OCI-LY1 (cell line): ENCODE results near the gene NKD1.

Experiments
- H2AFZ ChIP-seq: fragments of 200-600 bp; sonication (generic), shearing (Covaris generic); 2 replicates; pipeline ENCODE4 v1.6.0; 2014; ENCODE audit warnings: antibody characterized with exemption, mild to moderate bottlenecking, low read length
- H3F3A ChIP-seq: fragments of 200-600 bp; sonication (generic), shearing (Covaris generic); 2 replicates; pipeline ENCODE4 v1.6.0; 2014; ENCODE audit warnings: mild to moderate bottlenecking, antibody characterized with exemption, low read length, moderate library complexity; ENCODE audit not compliant: insufficient read depth
- H3K27ac ChIP-seq: fragments of 200-600 bp; sonication (generic); 2 replicates; pipeline ENCODE4 v1.5.1; 2014; ENCODE audit warnings: low read length, mixed run types, mild to moderate bottlenecking, low read depth; ENCODE audit not compliant: poor library complexity, severe bottlenecking
- H3K27me3 ChIP-seq: fragments of 200-600 bp; sonication (generic); 2 replicates; pipeline ENCODE4 v1.6.0; 2014; ENCODE audit warnings: antibody characterized with exemption, mild to moderate bottlenecking, low read length, moderate library complexity; ENCODE audit not compliant: insufficient read depth
- H3K36me3 ChIP-seq: fragments of 200-600 bp; sonication (generic); 2 replicates; pipeline ENCODE4 v1.6.1; 2014; ENCODE audit warnings: mild to moderate bottlenecking, antibody characterized with exemption, low read length, moderate library complexity, mixed read lengths; ENCODE audit not compliant: insufficient read depth
- H3K4me1 ChIP-seq: fragments of 200-600 bp; sonication (generic); 2 replicates; pipeline ENCODE4 v1.5.1; 2014; ENCODE audit warnings: mild to moderate bottlenecking, low read length, moderate library complexity; ENCODE audit not compliant: insufficient read depth, severe bottlenecking
- H3K4me2 ChIP-seq: fragments of 200-600 bp; sonication (generic), shearing (Covaris generic); 2 replicates; pipeline ENCODE4 v1.6.1; 2014; ENCODE audit warnings: low read length
- H3K4me3 ChIP-seq: fragments of 200-600 bp; sonication (generic); 2 replicates; pipeline ENCODE4 v1.5.1; 2014; ENCODE audit warnings: low read length, low read depth, mild to moderate bottlenecking, mixed read lengths; ENCODE audit not compliant: poor library complexity, severe bottlenecking
- H3K79me2 ChIP-seq: fragments of 200-600 bp; shearing (Covaris generic); 2 replicates; pipeline ENCODE4 v1.6.1; 2016; ENCODE audit warnings: mixed run types, low read length, mixed read lengths; ENCODE audit not compliant: insufficient read depth
- H3K9ac ChIP-seq: fragments of 200-600 bp; sonication (generic), shearing (Covaris generic); 2 replicates; pipeline ENCODE4 v1.6.1; 2014; ENCODE audit warnings: mild to moderate bottlenecking, low read length, mixed read lengths
- H3K9me2 ChIP-seq: fragments of 200-600 bp; sonication (generic), shearing (Covaris generic); 2 replicates; pipeline ENCODE4 v1.6.1; 2014; ENCODE audit warnings: low read depth, mild to moderate bottlenecking, low read length, mixed read lengths
- H3K9me3 ChIP-seq: fragments of 200-600 bp; shearing (Covaris generic); 2 replicates; pipeline ENCODE4 v1.6.1; 2014; ENCODE audit warnings: low read length, mixed read lengths
- H4K20me1 ChIP-seq: fragments of 200-600 bp; sonication (generic), shearing (Covaris generic); 2 replicates; pipeline ENCODE4 v1.6.0; 2016; ENCODE audit warnings: mild to moderate bottlenecking, low read length; ENCODE audit not compliant: insufficient read depth
- CTCF ChIP-seq: fragments of 200-600 bp; sonication (generic), shearing (Covaris generic); IDR thresholded peaks from 2 replicates; pipeline ENCODE4 v1.5.1; 2017; ENCODE audit warnings: mild to moderate bottlenecking, antibody characterized with exemption, low read length, moderate library complexity, mixed read lengths
- EZH2 ChIP-seq: fragments of 200-600 bp; sonication (generic), shearing (Covaris generic); IDR thresholded peaks from 2 replicates; pipeline ENCODE4 v1.8.0; 2017; ENCODE audit warnings: borderline replicate concordance, mixed run types, mild to moderate bottlenecking, antibody characterized with exemption, low read length, moderate library complexity, mixed read lengths

NKD1 gene

GRCh38 chr16:50523710-50524109, 24.5 kb upstream of the NKD1 start:
- Histone ChIP-seq H3K9me2 (no peaks in the 10 kb centered on the region), H3F3A (no peaks in the 10 kb centered on the region), H4K20me1 (no peaks in the 10 kb centered on the region), H3K4me1 (no peaks in the 10 kb centered on the region), H3K4me3 (no peak overlapping the region), H3K9me3 (no peaks in the 10 kb centered on the region), H2AFZ (no peak overlapping the region), H3K4me2 (no peak overlapping the region), H3K27ac (no peak overlapping the region), H3K79me2 (no peaks in the 10 kb centered on the region), H3K9ac (no peak overlapping the region), H3K27me3 (peaks cover 5% of the 10 kb centered on the region; the same call in 1 of the 2 replicates), H3K36me3 (no peaks in the 10 kb centered on the region)
- TF ChIP-seq EZH2 (no peak), CTCF (no peak)

GRCh38 chr16:50525262-50525661, 22.9 kb upstream of the NKD1 start:
- Histone ChIP-seq H3K36me3 (no peaks in the 10 kb centered on the region), H3F3A (no peaks in the 10 kb centered on the region), H2AFZ (no peak overlapping the region), H3K4me2 (no peak overlapping the region), H3K9me3 (no peaks in the 10 kb centered on the region), H4K20me1 (no peaks in the 10 kb centered on the region), H3K9ac (no peak overlapping the region), H3K9me2 (no peaks in the 10 kb centered on the region), H3K4me3 (no peak overlapping the region), H3K27ac (no peak overlapping the region), H3K79me2 (no peaks in the 10 kb centered on the region), H3K4me1 (no peaks in the 10 kb centered on the region), H3K27me3 (peaks cover 5% of the 10 kb centered on the region; the same call in 1 of the 2 replicates)
- TF ChIP-seq EZH2 = no peak
- TF ChIP-seq CTCF = no peak

GRCh38 chr16:50525716-50526115, 22.5 kb upstream of the NKD1 start:
- H3K27me3 ChIP-seq = peaks cover 5% of the 10 kb centered on the region; the same call in 1 of the 2 replicates
- no peaks in the 10 kb centered on the region for H3F3A ChIP-seq
- no peak overlapping the region for H3K4me2 ChIP-seq
- H3K27ac ChIP-seq = no peak overlapping the region
- H3K36me3 ChIP-seq = no peaks in the 10 kb centered on the region
- no peaks in the 10 kb centered on the region for H3K4me1 ChIP-seq
- no peaks in the 10 kb centered on the region for H3K9me2 ChIP-seq
- TF ChIP-seq EZH2 = no peak
- no peak for TF ChIP-seq CTCF
- H3K79me2 ChIP-seq = no peaks in the 10 kb centered on the region
- H3K9me3 ChIP-seq = no peaks in the 10 kb centered on the region
- H3K9ac ChIP-seq = no peak overlapping the region
- H2AFZ ChIP-seq = no peak overlapping the region
- no peak overlapping the region for H3K4me3 ChIP-seq
- H4K20me1 ChIP-seq = no peaks in the 10 kb centered on the region
